ENCODE data around the gene ASCC1. TPM values are rescaled to one million over a fixed set of nuclear protein-coding genes. Genes with fewer than 3 reads are reported as not detected.
"Not testable (repeated sequence)": the region's sequence is repeated elsewhere in the genome, so short reads cannot be mapped to it uniquely, and the experiment has no call there.

ASCC1 gene
- total and polyA plus RNA-seq, 2 donors (not counting 1 experiment from before 2014, with no cell fraction given): 40.2 to 42.1 TPM

GRCh38 chr10:72152286-72152685, 63.8 kb downstream of the ASCC1 start:
- no peaks in the 10 kb centered on the region for H3K4me1 ChIP-seq (ENCODE audit: control insufficient read depth, extremely low read depth, insufficient read depth, low read length)
- no peaks in the 10 kb centered on the region for H3K9me3 ChIP-seq (ENCODE audit: control insufficient read depth, insufficient read depth, low read depth, low read length)
- no peaks in the 10 kb centered on the region for H3K27me3 ChIP-seq (ENCODE audit: control insufficient read depth, insufficient read depth, low read length)
- DNase-seq (ENCODE audit: low read depth in 2 of 2): no peak
- H3K36me3 ChIP-seq (ENCODE audit: control insufficient read depth, insufficient read depth, low read length): no peaks in the 10 kb centered on the region
- TF ChIP-seq EZH2 (IDR thresholded peaks at IDR 0.05; ENCODE audit: low read length, missing control alignments): no peak
- no peak for TF ChIP-seq CTCF (conservative IDR thresholded peaks at IDR 0.05 in 1 of 2, IDR thresholded peaks at IDR 0.05 in 1 of 2; ENCODE audit: low read depth in 1 of 2, low read length in 2 of 2)
- no peak overlapping the region for H3K4me2 ChIP-seq (ENCODE audit: extremely low read depth, insufficient read depth, low read length)
- no peak overlapping the region for H3K9ac ChIP-seq (ENCODE audit: insufficient read depth, low read length)
- H4K20me1 ChIP-seq (ENCODE audit: control insufficient read depth, extremely low read depth, insufficient read depth, low read length): no peaks in the 10 kb centered on the region
- no peak overlapping the region for H2AFZ ChIP-seq (ENCODE audit: low read length)
- H3K4me3 ChIP-seq (replicated peaks in 1 of 4; ENCODE audit: control extremely low read depth in 1 of 4, insufficient read depth in 1 of 4, low read depth in 3 of 4, low read length in 4 of 4): no peak overlapping the region
- H3K27ac ChIP-seq (ENCODE audit: insufficient read depth, low read length): no peak overlapping the region
- H3K79me2 ChIP-seq (ENCODE audit: control insufficient read depth, insufficient read depth, low read length): no peaks in the 10 kb centered on the region

- DNase-seq (ENCODE audit: low read depth in 2 of 2); H3K27ac ChIP-seq (ENCODE audit: insufficient read depth, low read length); H3K4me3 ChIP-seq (replicated peaks in 1 of 4; ENCODE audit: control extremely low read depth in 1 of 4, insufficient read depth in 1 of 4, low read depth in 3 of 4, low read length in 4 of 4); H3K9ac ChIP-seq (ENCODE audit: insufficient read depth, low read length); H3K27me3 ChIP-seq (ENCODE audit: control insufficient read depth, insufficient read depth, low read length); H3K79me2 ChIP-seq (ENCODE audit: control insufficient read depth, insufficient read depth, low read length); H3K4me1 ChIP-seq (ENCODE audit: control insufficient read depth, extremely low read depth, insufficient read depth, low read length); H2AFZ ChIP-seq (ENCODE audit: low read length); H3K4me2 ChIP-seq (ENCODE audit: extremely low read depth, insufficient read depth, low read length); H3K36me3 ChIP-seq (ENCODE audit: control insufficient read depth, insufficient read depth, low read length); H4K20me1 ChIP-seq (ENCODE audit: control insufficient read depth, extremely low read depth, insufficient read depth, low read length); H3K9me3 ChIP-seq (ENCODE audit: control insufficient read depth, insufficient read depth, low read depth, low read length): not testable (repeated sequence)
Measured at GRCh38 chr10:72150746-72151478, 65.2 kb downstream of the ASCC1 start.

GRCh38 chr10:72147324-72147584, 68.8 kb downstream of the ASCC1 start:
- H3K79me2 ChIP-seq (ENCODE audit: control insufficient read depth, insufficient read depth, low read length); H4K20me1 ChIP-seq (ENCODE audit: control insufficient read depth, extremely low read depth, insufficient read depth, low read length); H3K4me1 ChIP-seq (ENCODE audit: control insufficient read depth, extremely low read depth, insufficient read depth, low read length); H3K36me3 ChIP-seq (ENCODE audit: control insufficient read depth, insufficient read depth, low read length); H3K9me3 ChIP-seq (ENCODE audit: control insufficient read depth, insufficient read depth, low read depth, low read length); H3K27me3 ChIP-seq (ENCODE audit: control insufficient read depth, insufficient read depth, low read length); H3K9ac ChIP-seq (ENCODE audit: insufficient read depth, low read length); H3K4me3 ChIP-seq (replicated peaks in 1 of 4; ENCODE audit: control extremely low read depth in 1 of 4, insufficient read depth in 1 of 4, low read depth in 3 of 4, low read length in 4 of 4); H2AFZ ChIP-seq (ENCODE audit: low read length); H3K4me2 ChIP-seq (ENCODE audit: extremely low read depth, insufficient read depth, low read length); H3K27ac ChIP-seq (ENCODE audit: insufficient read depth, low read length); DNase-seq (ENCODE audit: low read depth in 2 of 2): not testable (repeated sequence)

- no peaks in the 10 kb centered on the region for H3K9me3 ChIP-seq (ENCODE audit: control insufficient read depth, insufficient read depth, low read depth, low read length)
- no peaks in the 10 kb centered on the region for H3K79me2 ChIP-seq (ENCODE audit: control insufficient read depth, insufficient read depth, low read length)
- DNase-seq (ENCODE audit: low read depth in 2 of 2): no peak
- H3K9ac ChIP-seq (ENCODE audit: insufficient read depth, low read length): no peak overlapping the region
- H3K36me3 ChIP-seq (ENCODE audit: control insufficient read depth, insufficient read depth, low read length): no peaks in the 10 kb centered on the region
- no peaks in the 10 kb centered on the region for H3K4me1 ChIP-seq (ENCODE audit: control insufficient read depth, extremely low read depth, insufficient read depth, low read length)
- H3K27me3 ChIP-seq (ENCODE audit: control insufficient read depth, insufficient read depth, low read length): no peaks in the 10 kb centered on the region
- H3K4me2 ChIP-seq (ENCODE audit: extremely low read depth, insufficient read depth, low read length): no peak overlapping the region
- H4K20me1 ChIP-seq (ENCODE audit: control insufficient read depth, extremely low read depth, insufficient read depth, low read length): no peaks in the 10 kb centered on the region
- TF ChIP-seq EZH2 (IDR thresholded peaks at IDR 0.05; ENCODE audit: low read length, missing control alignments) (no peak), CTCF (conservative IDR thresholded peaks at IDR 0.05 in 1 of 2, IDR thresholded peaks at IDR 0.05 in 1 of 2; ENCODE audit: low read depth in 1 of 2, low read length in 2 of 2) (no peak)
- no peak overlapping the region for H3K27ac ChIP-seq (ENCODE audit: insufficient read depth, low read length)
- H2AFZ ChIP-seq (ENCODE audit: low read length): no peak overlapping the region
- no peak overlapping the region for H3K4me3 ChIP-seq (replicated peaks in 1 of 4; ENCODE audit: control extremely low read depth in 1 of 4, insufficient read depth in 1 of 4, low read depth in 3 of 4, low read length in 4 of 4)
Measured at GRCh38 chr10:72146559-72147323, 69.3 kb downstream of the ASCC1 start.
